ENCODE data around the gene TAS2R41. TPM values are rescaled to one million over a fixed set of nuclear protein-coding genes. Genes with fewer than 3 reads are reported as not detected.

The TAS2R41 gene
- polyA plus RNA-seq, 2 of the 4 experiments (the other 2 are of a cell fraction), result not detected

DNA sequence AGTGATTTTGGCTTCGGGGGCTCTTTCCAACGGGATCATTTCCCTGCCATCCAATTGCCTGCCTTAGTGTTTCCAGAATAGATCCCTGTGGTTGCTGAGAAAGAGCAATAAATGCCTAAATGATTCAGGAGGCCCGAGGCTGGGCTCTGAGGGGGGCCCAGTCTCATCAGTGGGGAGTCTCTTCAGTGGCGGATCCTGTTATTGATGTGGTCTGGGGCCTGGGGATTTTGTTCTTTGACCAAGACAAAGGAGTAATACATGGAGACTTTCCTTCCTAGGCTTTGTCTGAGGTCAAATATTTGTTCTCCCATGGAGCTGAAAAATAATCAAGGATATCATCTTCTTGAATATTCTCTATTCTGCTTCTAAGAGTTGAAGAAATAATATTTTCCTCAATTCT is 40.8 kb downstream of the TAS2R41 start:
- WGBS (ENCODE audit: missing lambda C conversion rate), result 71% methylated on average over 4 of the region's 4 CpGs
- Histone ChIP-seq H3K4me3 (no peak overlapping the region), H3K4me2 (no peak overlapping the region), H3K27ac (no peak overlapping the region), H3K9me3 (no peaks in the 10 kb centered on the region), H3K4me1 (peaks cover 26% of the 10 kb centered on the region)
- ChIA-PET CTCF (interaction anchor here (1.1 to 2.9 kb wide), 4 partner anchors 27 to 278 kb away, joined by 3 to 18 read pairs (median 4); no protein-coding TSS in a partner anchor), POLR2A (no interaction called here)
- DNase-seq (ENCODE audit: low read depth in 1 of 2, low spot score in 1 of 2) (no peak), ATAC-seq (no peak), FAIRE-seq (no peak)
- TF ChIP-seq HEYL (CRISPR knock-in tag; IDR thresholded peaks at IDR 0.05) (no peak), PHF8 (IDR thresholded peaks at IDR 0.05; ENCODE audit: borderline replicate concordance, low read depth) (no peak), EHMT2 (IDR thresholded peaks at IDR 0.05; ENCODE audit: low read depth) (no peak), FOSB (CRISPR knock-in tag; IDR thresholded peaks at IDR 0.05) (no peak), BHLHE40 (IDR thresholded peaks at IDR 0.05; ENCODE audit: low read depth, low read length) (no peak), NFE2L2 (conservative IDR thresholded peaks at IDR 0.05; ENCODE audit: low read length) (no peak), TFCP2L1 (CRISPR knock-in tag; IDR thresholded peaks at IDR 0.05) (no peak), SREBF2 (IDR thresholded peaks at IDR 0.05) (no peak), MAZ (IDR thresholded peaks at IDR 0.05; ENCODE audit: borderline replicate concordance, low read depth, low read length) (no peak), KDM1A (IDR thresholded peaks at IDR 0.05; ENCODE audit: low read depth) (no peak)
- TF ChIP-seq, protein P1, sequence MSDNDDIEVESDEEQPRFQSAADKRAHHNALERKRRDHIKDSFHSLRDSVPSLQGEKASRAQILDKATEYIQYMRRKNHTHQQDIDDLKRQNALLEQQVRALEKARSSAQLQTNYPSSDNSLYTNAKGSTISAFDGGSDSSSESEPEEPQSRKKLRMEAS (IDR thresholded peaks at IDR 0.05), result no peak
- TF ChIP-seq, protein P2, sequence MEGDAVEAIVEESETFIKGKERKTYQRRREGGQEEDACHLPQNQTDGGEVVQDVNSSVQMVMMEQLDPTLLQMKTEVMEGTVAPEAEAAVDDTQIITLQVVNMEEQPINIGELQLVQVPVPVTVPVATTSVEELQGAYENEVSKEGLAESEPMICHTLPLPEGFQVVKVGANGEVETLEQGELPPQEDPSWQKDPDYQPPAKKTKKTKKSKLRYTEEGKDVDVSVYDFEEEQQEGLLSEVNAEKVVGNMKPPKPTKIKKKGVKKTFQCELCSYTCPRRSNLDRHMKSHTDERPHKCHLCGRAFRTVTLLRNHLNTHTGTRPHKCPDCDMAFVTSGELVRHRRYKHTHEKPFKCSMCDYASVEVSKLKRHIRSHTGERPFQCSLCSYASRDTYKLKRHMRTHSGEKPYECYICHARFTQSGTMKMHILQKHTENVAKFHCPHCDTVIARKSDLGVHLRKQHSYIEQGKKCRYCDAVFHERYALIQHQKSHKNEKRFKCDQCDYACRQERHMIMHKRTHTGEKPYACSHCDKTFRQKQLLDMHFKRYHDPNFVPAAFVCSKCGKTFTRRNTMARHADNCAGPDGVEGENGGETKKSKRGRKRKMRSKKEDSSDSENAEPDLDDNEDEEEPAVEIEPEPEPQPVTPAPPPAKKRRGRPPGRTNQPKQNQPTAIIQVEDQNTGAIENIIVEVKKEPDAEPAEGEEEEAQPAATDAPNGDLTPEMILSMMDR (IDR thresholded peaks at IDR 0.05), result no peak
- TF ChIP-seq, protein P3, sequence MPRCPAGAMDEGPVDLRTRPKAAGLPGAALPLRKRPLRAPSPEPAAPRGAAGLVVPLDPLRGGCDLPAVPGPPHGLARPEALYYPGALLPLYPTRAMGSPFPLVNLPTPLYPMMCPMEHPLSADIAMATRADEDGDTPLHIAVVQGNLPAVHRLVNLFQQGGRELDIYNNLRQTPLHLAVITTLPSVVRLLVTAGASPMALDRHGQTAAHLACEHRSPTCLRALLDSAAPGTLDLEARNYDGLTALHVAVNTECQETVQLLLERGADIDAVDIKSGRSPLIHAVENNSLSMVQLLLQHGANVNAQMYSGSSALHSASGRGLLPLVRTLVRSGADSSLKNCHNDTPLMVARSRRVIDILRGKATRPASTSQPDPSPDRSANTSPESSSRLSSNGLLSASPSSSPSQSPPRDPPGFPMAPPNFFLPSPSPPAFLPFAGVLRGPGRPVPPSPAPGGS (IDR thresholded peaks at IDR 0.05), result no peak
- TF ChIP-seq, protein P4, sequence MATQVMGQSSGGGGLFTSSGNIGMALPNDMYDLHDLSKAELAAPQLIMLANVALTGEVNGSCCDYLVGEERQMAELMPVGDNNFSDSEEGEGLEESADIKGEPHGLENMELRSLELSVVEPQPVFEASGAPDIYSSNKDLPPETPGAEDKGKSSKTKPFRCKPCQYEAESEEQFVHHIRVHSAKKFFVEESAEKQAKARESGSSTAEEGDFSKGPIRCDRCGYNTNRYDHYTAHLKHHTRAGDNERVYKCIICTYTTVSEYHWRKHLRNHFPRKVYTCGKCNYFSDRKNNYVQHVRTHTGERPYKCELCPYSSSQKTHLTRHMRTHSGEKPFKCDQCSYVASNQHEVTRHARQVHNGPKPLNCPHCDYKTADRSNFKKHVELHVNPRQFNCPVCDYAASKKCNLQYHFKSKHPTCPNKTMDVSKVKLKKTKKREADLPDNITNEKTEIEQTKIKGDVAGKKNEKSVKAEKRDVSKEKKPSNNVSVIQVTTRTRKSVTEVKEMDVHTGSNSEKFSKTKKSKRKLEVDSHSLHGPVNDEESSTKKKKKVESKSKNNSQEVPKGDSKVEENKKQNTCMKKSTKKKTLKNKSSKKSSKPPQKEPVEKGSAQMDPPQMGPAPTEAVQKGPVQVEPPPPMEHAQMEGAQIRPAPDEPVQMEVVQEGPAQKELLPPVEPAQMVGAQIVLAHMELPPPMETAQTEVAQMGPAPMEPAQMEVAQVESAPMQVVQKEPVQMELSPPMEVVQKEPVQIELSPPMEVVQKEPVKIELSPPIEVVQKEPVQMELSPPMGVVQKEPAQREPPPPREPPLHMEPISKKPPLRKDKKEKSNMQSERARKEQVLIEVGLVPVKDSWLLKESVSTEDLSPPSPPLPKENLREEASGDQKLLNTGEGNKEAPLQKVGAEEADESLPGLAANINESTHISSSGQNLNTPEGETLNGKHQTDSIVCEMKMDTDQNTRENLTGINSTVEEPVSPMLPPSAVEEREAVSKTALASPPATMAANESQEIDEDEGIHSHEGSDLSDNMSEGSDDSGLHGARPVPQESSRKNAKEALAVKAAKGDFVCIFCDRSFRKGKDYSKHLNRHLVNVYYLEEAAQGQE (IDR thresholded peaks at IDR 0.05), result no peak
- TF ChIP-seq, protein P5, sequence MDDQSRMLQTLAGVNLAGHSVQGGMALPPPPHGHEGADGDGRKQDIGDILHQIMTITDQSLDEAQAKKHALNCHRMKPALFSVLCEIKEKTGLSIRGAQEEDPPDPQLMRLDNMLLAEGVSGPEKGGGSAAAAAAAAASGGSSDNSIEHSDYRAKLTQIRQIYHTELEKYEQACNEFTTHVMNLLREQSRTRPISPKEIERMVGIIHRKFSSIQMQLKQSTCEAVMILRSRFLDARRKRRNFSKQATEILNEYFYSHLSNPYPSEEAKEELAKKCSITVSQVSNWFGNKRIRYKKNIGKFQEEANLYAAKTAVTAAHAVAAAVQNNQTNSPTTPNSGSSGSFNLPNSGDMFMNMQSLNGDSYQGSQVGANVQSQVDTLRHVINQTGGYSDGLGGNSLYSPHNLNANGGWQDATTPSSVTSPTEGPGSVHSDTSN (IDR thresholded peaks at IDR 0.05), result no peak

DNA sequence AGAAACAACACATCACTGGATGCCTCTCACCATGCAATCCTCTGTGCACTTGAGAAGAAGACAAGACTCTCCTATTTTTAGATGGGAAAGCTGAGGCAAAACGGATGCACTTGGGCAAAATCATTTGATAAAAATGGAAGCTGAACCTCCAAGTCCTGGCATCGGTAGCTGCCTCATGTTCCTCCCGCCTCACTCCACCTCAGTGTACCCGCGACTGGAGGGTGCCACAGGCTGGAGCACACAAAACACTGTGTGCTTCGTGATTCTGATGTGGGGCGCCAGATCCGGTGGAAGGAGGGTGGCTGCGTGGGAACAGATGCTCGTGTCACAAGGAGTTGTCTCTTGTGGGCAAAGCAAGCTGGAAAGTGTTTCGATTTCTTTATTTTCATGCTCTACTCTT is 41.3 kb downstream of the TAS2R41 start:
- no peak for TF ChIP-seq GATA3 (IDR thresholded peaks at IDR 0.05; ENCODE audit: borderline replicate concordance)
- no peak for TF ChIP-seq FOSB (CRISPR knock-in tag; IDR thresholded peaks at IDR 0.05)
- ChIA-PET CTCF (interaction anchor here (1.5 to 2.9 kb wide), 4 partner anchors 14 to 278 kb away, joined by 3 to 18 read pairs (median 4); no protein-coding TSS in a partner anchor), POLR2A (no interaction called here)
- no peak for FAIRE-seq
- peak overlapping the region; percentile 42 for H3K4me2 ChIP-seq
- peaks cover 25% of the 10 kb centered on the region for H3K4me1 ChIP-seq
- peak overlapping the region; percentile 7 to 70; a peak in 3 of 6 replicates for H3K27ac ChIP-seq
- H3K9me3 ChIP-seq, result no peaks in the 10 kb centered on the region
- DNase-seq (ENCODE audit: low read depth in 1 of 2, low spot score in 1 of 2), result no peak
- no peak for ATAC-seq
- no peak overlapping the region for H3K4me3 ChIP-seq
- 89% methylated on average over 11 of the region's 11 CpGs for WGBS (ENCODE audit: missing lambda C conversion rate)
